ENCODE results near the gene RASA4B.
"Not testable (repeated sequence)": the region's sequence is repeated elsewhere in the genome, so short reads cannot be mapped to it uniquely, and the experiment has no call there.

RASA4B gene

GRCh38 chr7:102510575-102510974, 7.0 kb downstream of the RASA4B start:
- not testable (repeated sequence) for DNase-seq

- DNase-seq = not testable (repeated sequence)
These were observed 10.0 kb downstream of the RASA4B start for GRCh38 chr7:102507410-102508088.

GRCh38 chr7:102505298-102506185, 12.0 kb downstream of the RASA4B start:
- DNase-seq = not testable (repeated sequence)

- DNase-seq = not testable (repeated sequence)
These were observed 14.4 kb downstream of the RASA4B start for GRCh38 chr7:102503141-102503540.

DNA sequence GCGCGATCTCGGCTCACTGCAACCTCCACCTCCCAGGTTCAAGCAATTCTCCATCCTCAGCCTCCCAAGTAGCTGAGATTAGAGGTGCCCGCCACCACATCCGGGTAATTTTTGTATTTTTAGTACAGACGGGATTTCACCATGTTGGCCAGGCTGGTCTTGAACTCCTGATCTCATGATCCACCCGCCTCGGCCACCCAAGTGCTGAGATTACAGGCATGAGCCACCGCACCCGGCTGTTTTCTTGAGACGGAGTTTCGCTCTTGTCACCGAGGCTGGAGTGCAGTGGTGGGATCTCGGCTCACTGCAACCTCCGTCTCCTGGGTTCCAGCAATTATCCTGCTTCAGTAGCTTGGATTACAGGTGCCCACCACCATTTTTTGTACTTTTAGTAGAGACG, 19.3 kb downstream of the RASA4B start:
- DNase-seq = not testable (repeated sequence)

- not testable (repeated sequence) for DNase-seq
These were observed 20.3 kb downstream of the RASA4B start for GRCh38 chr7:102497308-102497707.

GRCh38 chr7:102496861-102497260, 20.7 kb downstream of the RASA4B start:
- not testable (repeated sequence) for DNase-seq

DNA sequence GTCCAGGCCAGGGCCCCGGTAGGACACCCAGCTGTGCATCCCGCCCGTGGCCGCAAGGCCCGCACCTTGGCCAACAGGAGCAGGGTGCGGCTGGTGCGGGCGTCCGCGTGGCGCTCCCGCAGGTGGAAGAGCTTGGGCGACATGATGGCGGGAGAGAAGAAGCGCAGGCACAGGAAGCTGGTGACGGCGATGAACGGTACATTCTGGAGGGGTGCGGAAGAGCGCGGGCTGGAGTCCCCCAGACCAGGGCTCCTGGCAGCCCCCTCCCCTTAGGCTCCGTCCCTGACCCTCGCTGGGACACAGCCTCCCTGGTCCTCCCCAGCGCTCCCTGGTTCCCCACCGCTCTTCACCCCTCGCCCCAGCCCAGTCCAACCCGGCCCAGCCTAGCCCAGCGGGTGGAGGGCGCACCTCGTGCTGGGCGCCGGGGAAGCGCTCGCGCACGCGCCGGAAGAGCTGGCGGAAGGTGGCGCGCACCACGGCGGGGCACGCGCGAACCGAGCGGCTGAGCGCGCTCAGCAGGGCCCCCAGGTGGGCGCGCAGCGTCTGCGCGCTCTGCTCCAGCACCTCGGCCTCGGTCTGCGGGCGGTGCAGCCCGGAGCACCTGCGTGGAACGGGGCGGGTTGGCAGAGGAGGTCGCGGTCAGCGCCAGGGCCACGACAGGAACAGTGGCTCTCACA, 23.0 kb downstream of the RASA4B start:
- not testable (repeated sequence) for DNase-seq

DNA sequence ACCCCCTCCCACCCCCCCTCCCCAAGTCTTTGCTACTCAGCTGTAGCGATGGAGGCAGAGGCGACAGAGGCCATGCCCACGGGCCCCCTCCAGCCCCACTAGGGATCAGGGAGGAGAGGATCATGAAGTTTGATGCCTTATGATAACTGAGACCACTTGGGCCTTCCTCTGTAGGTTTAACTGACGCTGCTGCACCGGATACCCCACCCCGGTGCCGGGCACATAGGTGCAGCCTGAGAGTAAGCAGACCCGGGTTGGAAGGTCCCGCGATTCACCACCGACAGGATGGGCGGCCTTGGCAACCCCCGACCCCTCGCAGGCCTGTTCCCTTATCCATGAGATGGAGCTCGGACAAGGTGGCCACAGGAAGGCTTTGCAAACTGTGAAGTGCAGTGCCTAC, 23.6 kb downstream of the RASA4B start:
- peak; percentile 12 for DNase-seq

- not testable (repeated sequence) for DNase-seq
These were observed 24.2 kb downstream of the RASA4B start for GRCh38 chr7:102493220-102493935.

GRCh38 chr7:102490529-102491075, 27.0 kb downstream of the RASA4B start:
- peak; percentile 71 for DNase-seq

GRCh38 chr7:102484317-102484716, 33.3 kb downstream of the RASA4B start:
- DNase-seq = not testable (repeated sequence)

DNA sequence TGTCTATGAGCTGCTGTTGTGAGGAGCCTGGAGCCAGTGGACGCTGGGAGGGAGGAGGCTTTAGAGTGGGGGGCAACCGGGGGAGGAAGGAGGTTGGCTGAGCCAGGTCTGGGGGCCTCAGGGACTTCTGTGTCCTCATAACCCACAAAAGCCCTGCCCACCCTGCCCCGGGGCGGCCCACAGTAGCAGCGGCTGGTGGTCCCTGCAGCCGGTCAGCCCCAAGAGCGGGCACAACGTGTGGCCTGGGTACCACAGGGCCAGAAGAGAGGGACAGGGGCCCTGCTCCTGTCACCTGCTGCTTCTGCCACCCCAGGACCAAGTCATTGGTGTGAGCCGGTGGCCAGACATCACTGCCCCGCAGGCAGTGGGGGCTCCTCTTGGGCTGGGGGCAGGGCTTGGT, 35.6 kb downstream of the RASA4B start:
- not testable (repeated sequence) for DNase-seq

DNA sequence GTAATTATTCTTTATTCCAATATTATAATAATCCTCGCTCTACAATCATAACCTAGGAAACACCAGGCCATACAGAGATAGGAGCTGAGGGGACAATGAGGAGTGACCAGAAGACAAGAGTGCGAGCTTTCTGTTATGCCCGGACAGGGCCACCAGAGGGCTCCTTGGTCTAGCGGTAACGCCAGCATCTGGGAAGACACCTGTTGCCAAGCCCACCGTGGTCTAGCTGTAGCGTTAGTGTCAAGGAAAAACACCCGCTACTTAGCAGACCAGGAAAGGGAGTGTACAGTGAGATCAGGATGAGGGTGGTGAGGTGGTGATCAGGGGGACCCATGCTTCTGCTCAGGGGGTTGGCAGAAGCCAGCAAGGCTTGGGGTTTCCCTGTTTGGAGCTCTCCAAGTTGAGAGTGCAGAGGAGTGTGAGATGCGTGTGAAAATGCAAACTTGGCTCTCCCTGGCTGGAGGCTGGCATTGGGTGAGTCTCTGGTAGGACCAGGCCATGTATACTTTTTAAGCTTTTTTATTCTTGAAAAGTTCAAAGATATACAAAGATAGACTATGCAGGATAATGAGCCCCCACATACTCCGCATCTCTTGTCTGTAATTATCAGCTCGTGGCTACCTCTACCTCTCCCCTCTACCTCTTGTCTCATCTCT, 37.5 kb downstream of the RASA4B start:
- not testable (repeated sequence) for DNase-seq

DNA sequence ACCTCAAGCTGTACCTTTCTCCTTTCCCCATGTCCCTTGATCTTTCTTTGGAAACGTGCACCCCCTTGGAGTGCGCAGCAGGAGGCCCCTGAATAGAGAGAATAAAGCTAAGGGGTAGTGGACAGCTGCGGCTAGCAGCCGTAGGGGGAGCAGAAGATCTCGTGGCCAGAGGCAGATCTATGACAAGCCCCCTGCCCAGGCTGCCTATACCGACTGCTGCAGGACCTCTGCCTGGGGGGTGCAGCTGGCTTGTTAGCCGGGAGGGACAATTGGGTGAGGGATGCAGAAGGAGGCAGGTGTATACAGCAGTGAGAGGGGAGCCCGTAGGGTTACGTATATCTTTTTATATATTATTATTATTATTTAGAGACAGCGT, 38.4 kb downstream of the RASA4B start:
- not testable (repeated sequence) for DNase-seq

DNA sequence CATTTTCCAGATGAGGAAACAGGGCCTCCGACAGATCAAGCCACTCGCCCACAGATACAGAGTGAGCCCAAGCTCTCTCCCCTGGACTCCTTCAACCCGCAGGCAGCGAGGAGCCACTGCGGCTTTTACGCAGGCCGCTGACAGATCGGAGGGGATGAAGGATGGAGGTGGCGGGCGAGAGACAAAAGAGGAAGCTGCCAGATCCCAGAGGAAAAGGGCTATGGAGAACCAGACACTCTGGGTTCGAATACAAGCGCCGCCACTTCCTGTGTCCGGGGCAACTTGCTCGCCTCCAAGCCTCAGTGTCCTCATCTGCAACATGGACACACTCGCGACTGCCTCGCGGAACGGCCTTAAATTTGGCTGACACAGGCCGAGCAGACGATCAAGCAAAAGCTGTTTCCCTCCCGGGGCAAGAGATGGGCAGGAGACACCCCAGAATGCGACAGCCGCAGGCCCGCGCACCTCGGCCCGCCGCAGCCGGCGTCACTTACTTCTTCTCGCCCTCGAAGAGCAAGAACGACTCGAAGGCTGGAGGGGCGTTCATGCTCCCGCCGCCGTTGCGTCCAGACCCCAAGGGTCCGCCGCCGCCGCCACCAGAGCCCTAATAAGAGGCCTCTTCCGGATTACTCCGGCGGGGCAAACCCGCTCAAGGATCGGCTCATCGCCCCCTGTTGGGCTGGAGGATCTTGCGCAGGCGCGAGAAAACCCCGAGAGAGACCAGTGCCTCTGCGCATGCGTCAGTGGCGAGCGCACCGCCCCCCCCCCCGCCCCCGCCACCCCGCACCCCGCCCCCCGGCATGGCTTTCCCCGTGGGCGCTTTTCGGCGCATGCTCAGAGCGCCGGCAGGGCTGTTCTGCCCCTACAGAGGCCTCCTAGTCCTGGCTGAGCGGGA, 39.0 kb downstream of the RASA4B start, which contains the start of gene POLR2J:
Gene POLR2J (minus strand): TSS at position 609 of the 895 bp plus-strand sequence. CDS start 62 bp downstream, at position 547.
- DNase-seq = peak; percentile 86

GRCh38 chr7:102474736-102475435, 42.7 kb downstream of the RASA4B start:
- not testable (repeated sequence) for DNase-seq

DNA sequence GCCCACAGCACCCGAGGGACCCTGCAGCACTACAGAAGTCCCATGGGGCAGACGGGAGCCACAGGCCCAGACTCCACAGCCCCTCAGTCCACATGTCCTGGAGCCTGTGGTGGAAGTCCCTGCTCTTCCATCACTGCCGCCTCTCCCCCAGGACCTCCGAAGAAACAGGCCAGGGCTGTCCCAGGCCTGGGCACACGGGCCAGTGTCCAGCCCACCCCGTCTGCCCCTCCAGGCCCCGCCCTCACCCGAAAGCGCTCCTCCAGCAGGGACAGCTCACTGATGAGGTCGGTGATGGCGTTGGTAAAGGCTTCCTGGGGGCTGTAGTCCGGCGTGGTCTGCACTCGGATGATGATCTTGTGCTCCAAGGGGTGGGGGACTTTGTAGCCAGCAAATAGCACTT, 43.5 kb downstream of the RASA4B start:
- not testable (repeated sequence) for DNase-seq

DNA sequence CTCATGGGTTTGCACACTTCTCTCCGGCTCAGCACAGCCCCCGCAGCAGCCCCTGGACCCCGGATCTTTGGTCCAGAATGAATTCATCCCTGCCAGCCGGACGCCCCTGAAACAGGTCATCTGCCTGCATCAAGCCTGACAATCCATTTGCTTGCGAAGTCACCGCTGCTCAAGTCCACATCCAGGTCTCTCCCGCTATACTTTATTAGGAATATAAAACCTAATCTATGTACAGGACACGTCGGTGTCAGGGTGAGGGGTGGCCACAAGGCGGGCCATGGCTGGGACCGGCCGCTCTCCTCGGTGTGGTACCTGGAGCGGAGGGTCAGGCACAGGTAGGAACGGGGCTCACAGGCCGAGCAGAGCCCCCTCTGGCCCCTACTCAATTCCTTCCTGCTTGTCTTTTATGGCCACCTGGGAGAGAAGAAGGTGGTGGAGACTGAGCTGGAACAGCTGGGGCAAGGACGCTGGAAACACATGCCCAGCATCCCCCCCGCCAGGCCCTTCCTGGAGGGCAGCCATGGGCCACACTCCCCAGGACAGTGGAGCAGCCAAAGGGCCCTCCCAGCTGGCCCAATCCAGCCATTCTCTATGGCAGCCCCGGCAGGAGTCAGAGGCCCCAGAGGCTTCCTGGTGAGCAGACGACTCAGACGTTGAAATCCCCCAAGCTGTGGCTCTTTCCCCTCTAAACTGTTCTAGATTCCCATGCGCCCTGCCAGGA, 44.1 kb downstream of the RASA4B start:
- peak; percentile 3 for DNase-seq

Data from activated naive CD4-positive, alpha-beta T cell treated with anti-CD3 and anti-CD28 coated beads, Interleukin-2, amount 50 U/mL, for 16 hours (primary cell).